HG02885 (cell line): ENCODE data around the gene STS.

Experiments
- ATAC-seq: cut with Tn5 transposase; IDR thresholded peaks from one replicate; pipeline ENCODE4 v1.9.1; 2021; ENCODE audit warnings: mild to moderate bottlenecking; ENCODE audit not compliant: unreplicated experiment, poor library complexity

The STS gene

GRCh38 chrX:7147413-7147977, at the start of gene STS:
Gene STS (plus strand): TSS chrX:7147712. CDS start chrX:7253200, 105,488 bp downstream.
- ATAC-seq: peak; percentile 44

GRCh38 chrX:7100022-7100421, 47.5 kb upstream of the STS start:
- no peak for ATAC-seq

GRCh38 chrX:7102119-7102518, 45.4 kb upstream of the STS start:
- ATAC-seq: no peak

GRCh38 chrX:7106649-7107048, 40.9 kb upstream of the STS start:
- no peak for ATAC-seq

GRCh38 chrX:7108030-7108429, 39.5 kb upstream of the STS start:
- no peak for ATAC-seq

GRCh38 chrX:7109049-7109531, 38.4 kb upstream of the STS start:
- no peak for ATAC-seq

GRCh38 chrX:7109838-7110793, 37.4 kb upstream of the STS start:
- peak; percentile 76 for ATAC-seq

- ATAC-seq: peak; percentile 54
Observed at GRCh38 chrX:7110821-7111276, 36.7 kb upstream of the STS start.

- no peak for ATAC-seq
Observed at GRCh38 chrX:7111518-7111917, 36.0 kb upstream of the STS start.

- no peak for ATAC-seq
Observed at GRCh38 chrX:7112071-7112470, 35.4 kb upstream of the STS start.

- peak; percentile 58 for ATAC-seq
Observed at GRCh38 chrX:7115557-7115956, 32.0 kb upstream of the STS start.

GRCh38 chrX:7116081-7116480, 31.4 kb upstream of the STS start:
- ATAC-seq: no peak

GRCh38 chrX:7117587-7117986, 29.9 kb upstream of the STS start:
- ATAC-seq: peak; percentile 49

GRCh38 chrX:7119950-7120877, 27.3 kb upstream of the STS start:
- ATAC-seq: peak; percentile 22

- no peak for ATAC-seq
Observed at GRCh38 chrX:7120878-7121219, 26.7 kb upstream of the STS start.

- ATAC-seq: no peak
Observed at GRCh38 chrX:7127056-7127455, 20.5 kb upstream of the STS start.

- no peak for ATAC-seq
Observed at GRCh38 chrX:7131621-7132020, 15.9 kb upstream of the STS start.

GRCh38 chrX:7132335-7133049, 15.0 kb upstream of the STS start:
- ATAC-seq: peak; percentile 72

GRCh38 chrX:7133050-7133440, 14.5 kb upstream of the STS start:
- ATAC-seq: peak; percentile 11

GRCh38 chrX:7134981-7135380, 12.5 kb upstream of the STS start:
- no peak for ATAC-seq
